ENCODE data around the gene STUM.

Gene STUM

DNA sequence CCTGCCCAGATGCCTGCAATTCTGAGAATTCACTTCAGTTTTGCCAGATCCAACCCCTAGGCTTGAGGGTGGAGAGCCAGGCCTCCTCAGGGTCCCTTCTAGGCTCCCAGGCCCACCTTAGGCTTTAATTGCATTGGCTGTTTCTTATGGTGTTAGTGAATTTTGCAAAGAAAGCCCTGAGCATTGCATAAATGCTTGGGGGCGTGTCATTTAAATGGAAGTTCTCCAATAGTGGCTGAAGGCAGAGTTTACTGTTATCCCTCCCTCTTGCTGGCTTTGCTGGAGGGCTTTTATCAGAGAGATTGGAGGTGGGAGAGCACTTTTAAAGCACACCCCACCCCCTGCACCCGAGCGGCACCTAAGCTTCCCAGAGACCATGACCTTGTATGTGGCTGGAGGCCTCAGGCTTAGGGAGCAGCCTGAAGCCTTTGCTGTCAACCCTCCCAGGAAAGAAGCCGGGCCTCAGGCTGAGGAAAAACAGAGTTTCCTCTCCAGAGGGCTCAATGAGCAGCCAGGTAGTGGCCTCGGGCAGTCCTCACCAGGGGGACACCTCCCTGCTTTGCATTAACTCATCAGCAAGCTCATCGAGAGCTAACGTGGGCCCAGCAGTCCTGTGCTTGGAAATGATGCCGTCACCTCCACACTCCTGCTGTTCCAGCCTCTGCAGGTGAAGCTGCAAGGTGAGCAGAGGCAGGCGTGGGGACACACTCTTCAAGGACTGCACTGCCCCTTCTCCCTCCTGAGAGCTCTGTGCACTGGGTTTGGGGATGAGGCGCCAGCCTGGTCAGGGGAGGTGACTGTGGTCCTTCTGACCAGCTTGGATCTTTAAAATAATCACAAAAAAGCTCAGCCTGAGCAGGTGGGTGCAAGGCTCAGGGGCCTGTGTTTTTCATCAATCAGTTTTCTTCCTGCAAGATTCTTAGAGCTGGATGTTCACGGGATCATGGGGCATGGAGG, 58.0 kb downstream of the STUM start:
- no peak for TF ChIP-seq GATA2 (IDR thresholded peaks at IDR 0.05; ENCODE audit: low read depth, low read length)
- no peak for TF ChIP-seq GATA3 (IDR thresholded peaks at IDR 0.05; ENCODE audit: low read depth, low read length)

DNA sequence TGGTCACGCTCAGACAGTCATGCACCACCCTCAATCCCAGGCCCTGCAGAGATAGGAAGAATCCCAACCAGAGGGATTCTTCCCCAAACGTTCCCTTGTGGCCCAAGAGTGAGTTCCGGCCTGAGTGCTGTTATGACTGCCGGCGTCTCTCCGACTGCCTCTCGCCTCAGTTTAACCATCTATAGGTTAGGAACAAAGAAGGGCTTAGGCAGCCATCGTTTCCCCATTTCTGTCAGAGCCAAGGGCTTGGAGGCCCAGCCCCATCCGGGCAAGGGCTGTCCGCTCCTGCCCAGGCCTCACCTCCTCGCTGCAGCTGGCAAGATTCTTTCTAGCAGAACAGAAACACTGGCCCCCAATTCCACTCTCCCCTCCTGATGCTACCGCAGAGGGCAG, 58.7 kb downstream of the STUM start:
- no peak for TF ChIP-seq GATA3 (IDR thresholded peaks at IDR 0.05; ENCODE audit: low read depth, low read length)
- no peak for TF ChIP-seq GATA2 (IDR thresholded peaks at IDR 0.05; ENCODE audit: low read depth, low read length)

DNA sequence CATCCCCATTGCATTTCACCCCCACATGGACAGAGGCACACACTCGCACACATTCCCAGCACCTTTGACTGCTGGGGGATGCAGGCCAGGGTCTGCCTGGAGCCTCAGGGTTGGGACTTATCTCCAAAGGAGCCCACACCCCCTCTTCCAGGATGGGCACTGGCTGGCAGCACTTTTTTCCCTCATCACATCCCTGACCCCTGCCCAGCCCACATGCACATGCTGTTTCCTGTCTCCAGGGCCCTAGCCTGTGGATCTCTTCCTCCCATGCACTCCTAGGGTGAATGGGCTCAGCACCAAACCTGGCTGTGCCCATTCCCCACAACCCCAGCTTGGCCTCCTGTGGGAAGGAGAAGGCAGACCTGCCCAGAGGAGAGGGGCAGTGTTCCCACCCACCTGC, 59.3 kb downstream of the STUM start:
- TF ChIP-seq GATA3 (IDR thresholded peaks at IDR 0.05; ENCODE audit: low read depth, low read length) (no peak), GATA2 (IDR thresholded peaks at IDR 0.05; ENCODE audit: low read depth, low read length) (no peak)

DNA sequence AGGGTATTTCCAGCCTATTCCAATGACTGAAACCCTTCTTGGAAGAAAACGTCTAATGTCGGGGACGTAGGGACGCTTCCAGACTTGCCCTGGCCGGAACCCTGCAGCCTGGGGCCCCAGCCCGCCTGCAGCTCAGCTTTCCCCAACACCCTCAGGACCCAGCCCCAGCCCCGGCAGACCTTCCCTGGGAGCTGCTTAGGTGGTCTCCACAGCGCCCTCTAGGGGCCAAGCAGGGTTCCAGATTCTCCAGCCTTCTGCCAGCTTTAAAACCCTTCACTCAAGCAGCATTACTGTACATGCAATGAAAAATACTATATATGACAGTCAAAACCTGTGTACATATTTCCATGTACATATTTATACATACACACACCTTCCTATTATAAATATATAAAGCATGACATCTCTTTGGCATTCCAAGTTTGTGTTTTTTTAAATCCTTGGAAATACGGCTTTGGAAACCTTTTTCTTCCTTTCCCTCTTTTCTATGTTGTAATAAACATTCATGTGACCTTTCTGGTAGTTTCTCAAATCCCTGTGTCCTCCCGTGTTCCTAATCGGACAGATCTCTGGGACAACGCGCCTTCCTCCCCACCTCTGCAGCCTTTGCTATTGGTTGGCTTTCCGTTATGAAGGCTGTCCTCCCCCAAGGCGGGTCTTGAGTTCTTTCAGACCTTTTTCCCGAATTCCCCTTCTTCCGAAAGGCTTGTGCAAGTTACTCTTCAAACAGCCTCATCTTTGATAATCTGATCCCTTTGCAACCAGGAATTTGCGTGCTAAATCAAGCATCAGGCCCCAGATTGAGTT, 60.3 kb downstream of the STUM start:
- TF ChIP-seq GATA3 (IDR thresholded peaks at IDR 0.05; ENCODE audit: low read depth, low read length): no peak
- no peak for TF ChIP-seq GATA2 (IDR thresholded peaks at IDR 0.05; ENCODE audit: low read depth, low read length)

DNA sequence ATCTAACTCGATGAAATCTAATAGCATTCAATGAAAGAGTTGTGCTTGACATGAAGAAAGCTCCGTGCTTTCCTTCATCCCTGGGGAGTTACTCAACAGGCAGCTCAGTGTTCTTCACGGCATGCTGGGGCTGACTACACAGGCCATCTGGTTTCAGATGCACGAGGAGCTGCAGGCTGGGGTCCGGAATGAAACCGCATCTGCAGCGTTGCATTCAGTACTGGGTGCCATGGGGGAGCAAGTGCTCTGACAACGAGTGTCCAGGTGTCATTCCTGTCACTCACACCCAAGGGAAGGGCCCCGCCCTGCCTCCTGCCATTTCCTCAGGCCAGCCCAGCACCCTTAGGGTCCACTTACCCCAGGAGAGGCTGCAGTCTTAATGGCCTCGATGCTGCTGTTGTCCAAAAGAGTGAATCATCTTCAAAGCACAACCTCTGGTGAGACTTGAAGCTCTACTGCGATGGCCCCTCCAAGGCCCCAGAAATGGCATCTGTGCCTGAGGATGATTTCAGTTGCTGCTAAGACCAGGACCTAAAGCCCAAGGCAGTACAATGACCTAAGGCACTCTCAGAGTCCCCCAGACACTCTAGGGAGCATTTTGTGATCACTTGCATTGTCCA, 61.4 kb downstream of the STUM start:
- TF ChIP-seq GATA3 (IDR thresholded peaks at IDR 0.05; ENCODE audit: low read depth, low read length) (no peak), GATA2 (IDR thresholded peaks at IDR 0.05; ENCODE audit: low read depth, low read length) (no peak)

DNA sequence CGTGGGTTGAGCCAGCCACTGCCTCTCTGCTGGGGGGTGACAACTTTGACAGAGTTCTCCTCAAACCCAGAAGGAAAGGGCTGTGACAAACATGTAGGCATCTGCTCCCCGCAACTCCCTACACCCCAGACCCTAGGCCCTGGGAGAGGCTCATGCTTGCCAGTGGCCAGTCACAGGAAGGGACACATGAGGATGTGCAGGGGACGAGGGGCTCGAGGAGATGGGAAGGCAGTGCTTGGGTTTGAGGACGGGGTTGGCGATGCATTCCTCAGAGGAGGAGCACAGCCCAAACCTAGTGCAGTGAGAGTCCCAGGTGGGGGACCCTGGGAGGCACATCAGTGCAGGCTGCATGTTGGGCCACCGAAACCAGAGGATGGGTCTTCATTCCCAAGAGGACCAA, 62.1 kb downstream of the STUM start:
- TF ChIP-seq GATA3 (IDR thresholded peaks at IDR 0.05; ENCODE audit: low read depth, low read length) (no peak), GATA2 (IDR thresholded peaks at IDR 0.05; ENCODE audit: low read depth, low read length) (no peak)

DNA sequence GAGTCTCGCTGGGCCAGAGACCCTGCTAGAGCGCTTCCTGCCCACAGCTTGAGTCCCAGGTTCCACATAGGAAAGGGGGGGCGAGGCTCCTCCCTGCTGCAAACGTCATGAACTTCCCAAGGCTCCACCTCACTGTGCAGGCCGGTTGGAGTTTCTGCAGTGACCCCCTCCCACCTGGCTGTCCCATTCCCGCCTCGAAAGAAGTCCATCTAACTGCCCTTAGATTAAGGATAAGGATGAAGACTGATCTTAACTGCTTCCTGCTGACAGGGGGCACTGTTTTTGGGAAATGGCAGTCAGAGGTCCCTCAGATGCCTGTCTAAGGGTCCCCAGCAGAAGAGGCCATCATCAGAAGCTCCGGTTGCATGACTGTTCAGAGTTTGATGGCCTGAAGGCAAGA, 62.7 kb downstream of the STUM start:
- no peak for TF ChIP-seq GATA3 (IDR thresholded peaks at IDR 0.05; ENCODE audit: low read depth, low read length)
- TF ChIP-seq GATA2 (IDR thresholded peaks at IDR 0.05; ENCODE audit: low read depth, low read length): no peak

DNA sequence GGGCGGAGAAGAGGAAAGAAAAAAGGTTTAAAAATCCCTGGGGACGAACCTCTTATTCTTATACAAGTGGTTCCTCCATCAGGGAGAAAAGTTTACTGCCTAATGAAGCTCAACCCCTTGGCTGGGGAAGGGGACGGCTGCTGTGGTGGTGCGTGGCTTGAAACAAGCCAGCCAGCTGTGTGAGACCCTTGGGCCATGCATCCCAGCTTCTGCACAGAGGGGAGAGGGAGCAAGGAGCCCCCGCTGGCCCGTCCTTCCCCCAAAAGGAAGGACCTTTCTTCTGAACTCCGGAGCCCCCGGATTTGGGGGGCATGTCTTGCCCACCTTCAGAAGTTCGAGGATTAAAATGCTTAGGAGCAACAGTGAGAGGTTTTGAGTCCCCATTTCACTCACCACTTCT, 67.3 kb downstream of the STUM start:
- TF ChIP-seq GATA2 (IDR thresholded peaks at IDR 0.05; ENCODE audit: low read depth, low read length): no peak
- no peak for TF ChIP-seq GATA3 (IDR thresholded peaks at IDR 0.05; ENCODE audit: low read depth, low read length)

DNA sequence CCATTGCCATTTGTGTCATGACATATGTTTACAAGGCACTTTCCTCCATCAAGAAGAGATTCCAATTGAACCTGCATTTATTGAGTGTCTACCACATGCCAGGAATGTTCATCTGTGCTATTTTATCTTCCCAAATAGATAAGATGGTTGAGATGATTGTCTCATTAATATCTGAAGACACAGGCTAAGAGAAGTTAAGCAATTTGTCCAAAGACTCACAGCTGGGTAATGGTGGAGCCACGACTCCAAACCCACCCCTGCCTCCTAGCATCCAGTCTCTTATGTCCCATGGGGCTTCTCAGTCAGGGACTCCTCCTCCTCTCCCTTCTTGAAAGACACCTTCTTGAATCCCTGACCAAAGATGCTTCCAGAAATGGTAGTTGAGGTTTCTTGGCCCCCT, 68.1 kb downstream of the STUM start:
- TF ChIP-seq GATA3 (IDR thresholded peaks at IDR 0.05; ENCODE audit: low read depth, low read length) (no peak), GATA2 (IDR thresholded peaks at IDR 0.05; ENCODE audit: low read depth, low read length) (no peak)

DNA sequence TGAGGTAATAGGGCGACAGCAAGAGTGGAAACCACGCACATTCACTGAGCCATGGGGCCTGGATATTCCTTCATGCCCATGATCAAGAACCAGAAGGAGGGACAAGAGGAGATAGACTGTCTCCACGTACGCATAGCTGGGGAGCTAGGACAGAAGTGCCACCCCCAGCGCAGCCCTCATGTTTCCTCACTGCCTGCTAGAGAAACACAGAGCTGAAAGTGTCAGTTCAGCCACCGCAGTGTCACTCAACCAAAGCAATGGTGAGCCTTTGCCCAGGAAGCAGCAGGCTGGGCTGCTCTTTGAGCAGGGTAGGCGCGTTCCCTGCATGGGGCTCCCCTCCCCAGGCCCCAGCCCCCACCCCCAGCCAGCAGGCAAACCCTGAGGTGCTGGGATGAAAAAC, 68.5 kb downstream of the STUM start:
- no peak for TF ChIP-seq GATA3 (IDR thresholded peaks at IDR 0.05; ENCODE audit: low read depth, low read length)
- TF ChIP-seq GATA2 (IDR thresholded peaks at IDR 0.05; ENCODE audit: low read depth, low read length): no peak

DNA sequence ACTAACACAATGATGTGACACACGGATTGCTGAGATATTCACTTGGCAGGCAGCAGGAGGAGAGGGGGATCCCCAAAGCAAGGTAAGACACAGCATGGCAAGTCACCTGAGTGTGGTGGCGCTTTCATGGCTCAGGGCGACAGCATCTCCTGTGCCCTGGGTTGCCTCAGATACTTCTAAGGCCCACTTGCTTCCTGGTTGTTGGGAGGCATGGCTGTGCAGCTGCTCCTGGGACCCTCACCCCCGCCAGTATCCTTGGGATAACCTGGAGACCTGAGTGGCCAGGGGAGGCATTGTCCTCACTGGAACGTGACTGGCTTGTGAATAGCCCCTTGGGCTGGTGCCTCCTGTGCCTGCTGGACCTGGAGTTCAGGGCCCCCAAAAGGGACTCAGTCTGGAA, 69.8 kb downstream of the STUM start:
- TF ChIP-seq GATA3 (IDR thresholded peaks at IDR 0.05; ENCODE audit: low read depth, low read length): no peak
- no peak for TF ChIP-seq GATA2 (IDR thresholded peaks at IDR 0.05; ENCODE audit: low read depth, low read length)

DNA sequence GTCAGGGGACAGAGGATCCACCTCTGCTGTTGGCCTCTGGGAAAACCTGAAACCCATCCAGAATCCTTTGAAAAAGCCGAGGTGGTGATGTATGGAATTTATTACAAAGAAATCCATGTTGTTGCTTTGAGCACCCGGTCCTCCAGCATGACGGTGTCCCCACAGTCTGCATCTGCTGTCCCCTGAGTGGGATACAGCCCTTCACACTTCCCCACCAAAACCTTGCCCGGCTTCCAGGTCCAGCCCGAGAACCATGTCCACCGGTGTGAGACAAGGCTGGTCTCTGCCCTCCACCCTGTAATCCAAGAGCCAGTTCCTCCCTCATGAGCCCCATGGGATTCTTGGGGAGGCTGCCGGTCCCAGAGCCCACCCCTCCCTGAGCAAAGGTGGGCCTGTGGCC, 70.5 kb downstream of the STUM start:
- no peak for TF ChIP-seq GATA2 (IDR thresholded peaks at IDR 0.05; ENCODE audit: low read depth, low read length)
- TF ChIP-seq GATA3 (IDR thresholded peaks at IDR 0.05; ENCODE audit: low read depth, low read length): no peak

DNA sequence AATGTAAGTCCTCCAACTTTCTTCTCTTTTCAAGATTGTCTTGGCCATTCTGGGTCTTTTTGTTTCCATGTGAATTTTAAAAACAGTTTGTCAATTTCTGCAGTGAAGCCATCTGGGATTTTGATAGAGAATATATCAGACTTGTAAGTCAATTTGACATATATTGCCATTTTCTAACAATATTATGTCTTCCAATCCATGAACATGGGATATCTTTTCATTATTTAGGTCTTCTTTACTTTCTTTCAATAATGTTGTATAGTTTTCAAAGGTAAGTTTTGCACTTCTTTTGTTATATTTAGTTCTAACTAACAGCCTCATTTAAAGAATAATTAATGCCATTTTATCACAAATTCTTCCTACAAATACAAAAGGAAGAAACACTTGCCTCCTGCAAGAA, 73.4 kb downstream of the STUM start:
- TF ChIP-seq GATA3 (IDR thresholded peaks at IDR 0.05; ENCODE audit: low read depth, low read length) (no peak), GATA2 (IDR thresholded peaks at IDR 0.05; ENCODE audit: low read depth, low read length) (no peak)

DNA sequence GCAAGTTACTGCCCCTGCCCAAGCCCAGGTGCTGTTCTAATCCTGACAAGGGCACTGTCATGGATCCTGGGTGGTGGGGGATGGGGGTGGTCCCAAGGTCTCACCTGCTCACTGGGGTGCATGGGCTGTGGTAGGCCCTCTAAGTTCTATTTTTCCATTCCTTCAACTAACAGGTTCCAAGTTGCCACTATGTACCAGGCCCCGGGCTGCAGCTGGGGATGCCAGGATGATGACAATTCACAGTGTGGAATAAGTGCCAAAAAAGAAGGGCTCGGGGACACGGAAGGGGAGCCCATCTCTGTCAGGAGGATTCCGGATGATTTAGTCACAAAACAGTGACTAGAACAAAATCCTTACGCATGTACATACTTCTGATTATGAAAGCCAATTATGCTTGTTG, 76.0 kb downstream of the STUM start:
- no peak for TF ChIP-seq GATA3 (IDR thresholded peaks at IDR 0.05; ENCODE audit: low read depth, low read length)
- no peak for TF ChIP-seq GATA2 (IDR thresholded peaks at IDR 0.05; ENCODE audit: low read depth, low read length)

Data from SH-SY5Y (cell line).